Neural crest cell (in vitro differentiated cells): ENCODE data around the gene ABCB8. TPM values are rescaled to one million over a fixed set of nuclear protein-coding genes. Genes with fewer than 3 reads are reported as not detected.

Experiments used
- DNase-seq: peaks from one replicate; pipeline ENCODE4 v3.0.0; 2021; ENCODE audit warnings: low read depth, mixed read lengths, low spot score
- H3K27ac Mint-ChIP-seq: one replicate; pipeline ENCODE4 v1.8.0; 2021; ENCODE audit warnings: mild to moderate bottlenecking, mixed read lengths; ENCODE audit not compliant: unreplicated experiment
- H3K27me3 Mint-ChIP-seq: 2 replicates; pipeline ENCODE4 v1.8.0; 2021; ENCODE audit warnings: low read depth, mild to moderate bottlenecking, mixed read lengths
- H3K36me3 Mint-ChIP-seq: 2 replicates; pipeline ENCODE4 v1.8.0; 2021; ENCODE audit warnings: low read depth, mild to moderate bottlenecking, mixed read lengths
- H3K4me1 Mint-ChIP-seq: 2 replicates; pipeline ENCODE4 v1.8.0; 2021; ENCODE audit warnings: mixed read lengths
- H3K4me3 Mint-ChIP-seq: one replicate; pipeline ENCODE4 v1.8.0; 2021; ENCODE audit warnings: mild to moderate bottlenecking, mixed read lengths
- H3K9me3 Mint-ChIP-seq: 2 replicates; pipeline ENCODE4 v1.8.0; 2021; ENCODE audit warnings: mixed read lengths
- CTCF ChIP-seq: fragments of 200-600 bp; sonication (generic); conservative IDR thresholded peaks from 2 replicates; pipeline ENCODE4 v1.5.0; 2021; ENCODE audit warnings: antibody characterized with exemption, mild to moderate bottlenecking
- total RNA-seq: library from RNA; stranded (reverse); gene quantifications from 2 replicates; pipeline ENCODE4 v1.2.1, GENCODE V29; 2021

Gene ABCB8
- total RNA-seq, 1 donor from 2014 or later, result 43.5 TPM

- no peaks in the 10 kb centered on the region for H3K36me3 Mint-ChIP-seq
- H3K4me1 Mint-ChIP-seq, result peaks cover 61% of the 10 kb centered on the region
- no peaks in the 10 kb centered on the region for H3K9me3 Mint-ChIP-seq
- no peak for TF ChIP-seq CTCF
- H3K27me3 Mint-ChIP-seq, result peaks cover 23% of the 10 kb centered on the region
- no peak overlapping the region for H3K27ac Mint-ChIP-seq
- H3K4me3 Mint-ChIP-seq, result no peak overlapping the region
- no peak for DNase-seq
Observed at GRCh38 chr7:151016505-151016904, 11.7 kb upstream of the ABCB8 start.

GRCh38 chr7:151016942-151017341 lies 11.3 kb upstream of the ABCB8 start:
- H3K4me3 Mint-ChIP-seq, result peak overlapping the region; percentile 79
- no peaks in the 10 kb centered on the region for H3K36me3 Mint-ChIP-seq
- no peak for DNase-seq
- TF ChIP-seq CTCF, result no peak
- H3K27ac Mint-ChIP-seq, result no peak overlapping the region
- peaks cover 58% of the 10 kb centered on the region for H3K4me1 Mint-ChIP-seq
- H3K9me3 Mint-ChIP-seq, result no peaks in the 10 kb centered on the region
- H3K27me3 Mint-ChIP-seq, result peaks cover 23% of the 10 kb centered on the region

- H3K9me3 Mint-ChIP-seq, result no peaks in the 10 kb centered on the region
- no peak for DNase-seq
- TF ChIP-seq CTCF, result no peak
- H3K27me3 Mint-ChIP-seq, result peaks cover 22% of the 10 kb centered on the region
- H3K36me3 Mint-ChIP-seq, result no peaks in the 10 kb centered on the region
- no peak overlapping the region for H3K27ac Mint-ChIP-seq
- H3K4me3 Mint-ChIP-seq, result peak overlapping the region; percentile 79
- peaks cover 53% of the 10 kb centered on the region for H3K4me1 Mint-ChIP-seq
Observed at GRCh38 chr7:151017370-151017952, 10.8 kb upstream of the ABCB8 start.

- Mint-ChIP-seq H3K27ac (peak overlapping the region; percentile 81), H3K27me3 (peaks cover 16% of the 10 kb centered on the region), H3K36me3 (no peaks in the 10 kb centered on the region)
Observed at GRCh38 chr7:151017953-151018420, 10.3 kb upstream of the ABCB8 start.

GRCh38 chr7:151018421-151019129 lies 9.7 kb upstream of the ABCB8 start:
- DNase-seq, result no peak
- no peaks in the 10 kb centered on the region for H3K36me3 Mint-ChIP-seq
- peak overlapping the region; percentile 81 for H3K27ac Mint-ChIP-seq
- no peak for TF ChIP-seq CTCF
- H3K4me3 Mint-ChIP-seq, result peak overlapping the region; percentile 79
- no peaks in the 10 kb centered on the region for H3K9me3 Mint-ChIP-seq
- peaks cover 16% of the 10 kb centered on the region for H3K27me3 Mint-ChIP-seq
- peaks cover 48% of the 10 kb centered on the region for H3K4me1 Mint-ChIP-seq

More at GRCh38 chr7:151017953-151018420, 10.3 kb upstream of the ABCB8 start:
- Mint-ChIP-seq H3K9me3 (no peaks in the 10 kb centered on the region), H3K4me3 (peak overlapping the region; percentile 79), H3K4me1 (peaks cover 48% of the 10 kb centered on the region)
- DNase-seq, result peak; percentile 97
- peak; percentile 94 for TF ChIP-seq CTCF
